Neural cell (in vitro differentiated cells): ENCODE measurements around the gene E2F3. TPM values are rescaled to one million over a fixed set of nuclear protein-coding genes. Genes with fewer than 3 reads are reported as not detected.

Experiments
- H2AFZ ChIP-seq: fragments of 200-600, 300-800 bp; sonication (generic), shearing (Covaris generic); 2 replicates; pipeline ENCODE4 v1.6.0; 2014; ENCODE audit warnings: low read depth, mild to moderate bottlenecking, antibody characterized with exemption, low read length, moderate library complexity
- H3F3A ChIP-seq: fragments of 200-600 bp; shearing (Covaris generic); 2 replicates; pipeline ENCODE4 v1.6.1; 2016; ENCODE audit warnings: mild to moderate bottlenecking, moderate library complexity, mixed read lengths, antibody characterized with exemption, low read length; ENCODE audit not compliant: insufficient read depth, poor library complexity, severe bottlenecking
- H3K27ac ChIP-seq: fragments of 200-600, 300-800 bp; sonication (generic), shearing (Covaris generic); 2 replicates; pipeline ENCODE4 v1.5.1; 2014; ENCODE audit warnings: mild to moderate bottlenecking, low read length, moderate library complexity
- H3K27me3 ChIP-seq: fragments of 300-800, 200-600 bp; sonication (generic), shearing (Covaris generic); 2 replicates; pipeline ENCODE4 v1.6.0; 2014; ENCODE audit warnings: mild to moderate bottlenecking, low read depth, low read length, moderate library complexity; ENCODE audit not compliant: insufficient read depth
- H3K36me3 ChIP-seq: fragments of 300-800, 200-600 bp; sonication (generic), shearing (Covaris generic); 2 replicates; pipeline ENCODE4 v1.5.1; 2014; ENCODE audit warnings: mild to moderate bottlenecking, antibody characterized with exemption, low read length, moderate library complexity; ENCODE audit not compliant: insufficient read depth
- H3K4me2 ChIP-seq: fragments of 300-800, 200-600 bp; sonication (generic), shearing (Covaris generic); 2 replicates; pipeline ENCODE4 v1.6.0; 2014; ENCODE audit warnings: mild to moderate bottlenecking, low read length
- H3K4me3 ChIP-seq: fragments of 300-800, 200-600 bp; sonication (generic), shearing (Covaris generic); 2 replicates; pipeline ENCODE4 v1.5.1; 2014; ENCODE audit warnings: mild to moderate bottlenecking, low read length, moderate library complexity
- H3K79me2 ChIP-seq: fragments of 200-600 bp; shearing (Covaris generic); replicated peaks from 2 replicates; pipeline ENCODE4 v1.6.0; 2014; ENCODE audit warnings: mild to moderate bottlenecking, low read length, moderate library complexity; ENCODE audit not compliant: insufficient read depth
- H3K9ac ChIP-seq: fragments of 300-800, 200-600 bp; sonication (generic), shearing (Covaris generic); 2 replicates; pipeline ENCODE4 v1.6.1; 2016; ENCODE audit warnings: mild to moderate bottlenecking, low read length, mixed read lengths
- H3K9me2 ChIP-seq: fragments of 200-600 bp; shearing (Covaris generic); 2 replicates; pipeline ENCODE4 v1.6.1; 2016; ENCODE audit warnings: mild to moderate bottlenecking, low read length, mixed read lengths; ENCODE audit not compliant: insufficient read depth
- H3K9me3 ChIP-seq: fragments of 200-600, 300-800 bp; sonication (generic), shearing (Covaris generic); 2 replicates; pipeline ENCODE4 v1.6.1; 2016; ENCODE audit warnings: mild to moderate bottlenecking, mixed run types, low read length, moderate library complexity, mixed read lengths
- H4K20me1 ChIP-seq: fragments of 200-600 bp; shearing (Covaris generic); 2 replicates; pipeline ENCODE4 v1.6.1; 2016; ENCODE audit warnings: mild to moderate bottlenecking, mixed run types; ENCODE audit not compliant: insufficient read depth
- EP300 ChIP-seq: fragments of 450-650 bp; conservative IDR thresholded peaks from 2 replicates; pipeline ENCODE4 v1.6.1; 2014; ENCODE audit warnings: antibody characterized with exemption, mild to moderate bottlenecking, moderate library complexity; ENCODE audit not compliant: poor library complexity, severe bottlenecking
- EZH2 ChIP-seq: fragments of 200-600, 300-800 bp; shearing (Covaris generic), sonication (generic); IDR thresholded peaks from 2 replicates; pipeline ENCODE4 v1.6.1; 2014; ENCODE audit warnings: antibody characterized with exemption, low read length, borderline replicate concordance, mild to moderate bottlenecking; ENCODE audit not compliant: insufficient read depth, poor library complexity, severe bottlenecking
- MXI1 ChIP-seq: fragments of 450-650 bp; conservative IDR thresholded peaks from 2 replicates; pipeline ENCODE4 v1.6.1; 2014; ENCODE audit warnings: antibody characterized with exemption, mild to moderate bottlenecking; ENCODE audit not compliant: poor library complexity, severe bottlenecking
- POLR2AphosphoS5 ChIP-seq: IDR thresholded peaks from 2 replicates; pipeline ENCODE4 v1.6.1; 2012
- RAD21 ChIP-seq: fragments of 450-650 bp; conservative IDR thresholded peaks from 2 replicates; pipeline ENCODE4 v1.6.1; 2014; ENCODE audit warnings: antibody characterized with exemption, mild to moderate bottlenecking, moderate library complexity
- SMC3 ChIP-seq: fragments of 450-650 bp; conservative IDR thresholded peaks from 2 replicates; pipeline ENCODE4 v1.6.1; 2014; ENCODE audit warnings: antibody characterized with exemption, mild to moderate bottlenecking, moderate library complexity; ENCODE audit not compliant: poor library complexity
- TAF1 ChIP-seq: IDR thresholded peaks from 2 replicates; pipeline ENCODE4 v1.6.1; 2012; ENCODE audit warnings: low read depth
- polyA plus RNA-seq: library from polyadenylated mRNA; depleted of rRNA; stranded (reverse); fragments of >200 nt; gene quantifications from 2 replicates; pipeline ENCODE4 v1.2.3, GENCODE V29; 2014
- TF ChIP-seq, protein P1 (sequence below): fragments of 450-650 bp; IDR thresholded peaks from 2 replicates; pipeline ENCODE4 v1.5.1; 2014; ENCODE audit warnings: antibody characterized with exemption, mild to moderate bottlenecking, moderate library complexity; ENCODE audit not compliant: poor library complexity, severe bottlenecking
- TF ChIP-seq, protein P2 (sequence below): IDR thresholded peaks from 2 replicates; pipeline ENCODE4 v1.6.1; 2012; ENCODE audit warnings: borderline replicate concordance

Gene E2F3
- polyA plus RNA-seq, 1 donor from 2014 or later: 4.8 TPM

DNA sequence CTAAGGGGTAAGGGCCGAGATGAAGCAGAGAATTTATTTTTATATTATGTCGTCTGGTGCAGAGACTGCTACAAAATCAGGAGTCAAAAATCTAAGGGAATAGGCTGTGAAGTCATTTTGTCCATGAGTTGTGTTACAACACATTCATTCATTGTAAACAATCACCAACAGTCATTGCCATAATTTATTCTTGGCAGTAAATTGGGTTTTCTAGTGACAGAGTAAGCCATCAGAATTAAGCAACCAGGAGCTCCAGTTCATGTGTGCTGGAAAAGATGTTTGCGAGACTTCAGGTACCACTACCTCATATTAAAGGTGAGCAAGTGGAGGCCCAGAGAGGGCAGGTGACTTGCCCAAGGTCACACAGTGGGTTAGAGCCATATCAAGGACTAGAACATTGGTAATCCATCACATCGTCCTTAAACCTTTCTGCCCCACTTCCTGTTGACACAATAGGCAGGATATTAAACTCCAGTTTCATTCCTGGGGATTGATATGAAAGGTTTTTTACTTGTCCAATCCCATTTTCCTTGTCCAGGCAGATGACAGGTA, 46.0 kb downstream of the E2F3 start:
- no peaks in the 10 kb centered on the region for H3K27me3 ChIP-seq
- no peak overlapping the region for H3K4me3 ChIP-seq
- no peak overlapping the region for H2AFZ ChIP-seq
- H3K9me2 ChIP-seq: no peaks in the 10 kb centered on the region
- H3F3A ChIP-seq: no peaks in the 10 kb centered on the region
- H3K27ac ChIP-seq: no peak overlapping the region
- no peaks in the 10 kb centered on the region for H3K36me3 ChIP-seq
- no peak overlapping the region for H3K9ac ChIP-seq
- H3K79me2 ChIP-seq: peaks cover 13% of the 10 kb centered on the region
- H4K20me1 ChIP-seq: no peaks in the 10 kb centered on the region
- H3K9me3 ChIP-seq: no peaks in the 10 kb centered on the region
- no peak overlapping the region for H3K4me2 ChIP-seq
- TF ChIP-seq EZH2: no peak
- TF ChIP-seq SMC3: no peak
- TF ChIP-seq, protein P1, sequence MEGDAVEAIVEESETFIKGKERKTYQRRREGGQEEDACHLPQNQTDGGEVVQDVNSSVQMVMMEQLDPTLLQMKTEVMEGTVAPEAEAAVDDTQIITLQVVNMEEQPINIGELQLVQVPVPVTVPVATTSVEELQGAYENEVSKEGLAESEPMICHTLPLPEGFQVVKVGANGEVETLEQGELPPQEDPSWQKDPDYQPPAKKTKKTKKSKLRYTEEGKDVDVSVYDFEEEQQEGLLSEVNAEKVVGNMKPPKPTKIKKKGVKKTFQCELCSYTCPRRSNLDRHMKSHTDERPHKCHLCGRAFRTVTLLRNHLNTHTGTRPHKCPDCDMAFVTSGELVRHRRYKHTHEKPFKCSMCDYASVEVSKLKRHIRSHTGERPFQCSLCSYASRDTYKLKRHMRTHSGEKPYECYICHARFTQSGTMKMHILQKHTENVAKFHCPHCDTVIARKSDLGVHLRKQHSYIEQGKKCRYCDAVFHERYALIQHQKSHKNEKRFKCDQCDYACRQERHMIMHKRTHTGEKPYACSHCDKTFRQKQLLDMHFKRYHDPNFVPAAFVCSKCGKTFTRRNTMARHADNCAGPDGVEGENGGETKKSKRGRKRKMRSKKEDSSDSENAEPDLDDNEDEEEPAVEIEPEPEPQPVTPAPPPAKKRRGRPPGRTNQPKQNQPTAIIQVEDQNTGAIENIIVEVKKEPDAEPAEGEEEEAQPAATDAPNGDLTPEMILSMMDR: no peak
- no peak for TF ChIP-seq TAF1
- TF ChIP-seq, protein P2, sequence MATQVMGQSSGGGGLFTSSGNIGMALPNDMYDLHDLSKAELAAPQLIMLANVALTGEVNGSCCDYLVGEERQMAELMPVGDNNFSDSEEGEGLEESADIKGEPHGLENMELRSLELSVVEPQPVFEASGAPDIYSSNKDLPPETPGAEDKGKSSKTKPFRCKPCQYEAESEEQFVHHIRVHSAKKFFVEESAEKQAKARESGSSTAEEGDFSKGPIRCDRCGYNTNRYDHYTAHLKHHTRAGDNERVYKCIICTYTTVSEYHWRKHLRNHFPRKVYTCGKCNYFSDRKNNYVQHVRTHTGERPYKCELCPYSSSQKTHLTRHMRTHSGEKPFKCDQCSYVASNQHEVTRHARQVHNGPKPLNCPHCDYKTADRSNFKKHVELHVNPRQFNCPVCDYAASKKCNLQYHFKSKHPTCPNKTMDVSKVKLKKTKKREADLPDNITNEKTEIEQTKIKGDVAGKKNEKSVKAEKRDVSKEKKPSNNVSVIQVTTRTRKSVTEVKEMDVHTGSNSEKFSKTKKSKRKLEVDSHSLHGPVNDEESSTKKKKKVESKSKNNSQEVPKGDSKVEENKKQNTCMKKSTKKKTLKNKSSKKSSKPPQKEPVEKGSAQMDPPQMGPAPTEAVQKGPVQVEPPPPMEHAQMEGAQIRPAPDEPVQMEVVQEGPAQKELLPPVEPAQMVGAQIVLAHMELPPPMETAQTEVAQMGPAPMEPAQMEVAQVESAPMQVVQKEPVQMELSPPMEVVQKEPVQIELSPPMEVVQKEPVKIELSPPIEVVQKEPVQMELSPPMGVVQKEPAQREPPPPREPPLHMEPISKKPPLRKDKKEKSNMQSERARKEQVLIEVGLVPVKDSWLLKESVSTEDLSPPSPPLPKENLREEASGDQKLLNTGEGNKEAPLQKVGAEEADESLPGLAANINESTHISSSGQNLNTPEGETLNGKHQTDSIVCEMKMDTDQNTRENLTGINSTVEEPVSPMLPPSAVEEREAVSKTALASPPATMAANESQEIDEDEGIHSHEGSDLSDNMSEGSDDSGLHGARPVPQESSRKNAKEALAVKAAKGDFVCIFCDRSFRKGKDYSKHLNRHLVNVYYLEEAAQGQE: no peak
- TF ChIP-seq RAD21: no peak
- TF ChIP-seq POLR2AphosphoS5: no peak
- no peak for TF ChIP-seq EP300
- TF ChIP-seq MXI1: no peak

DNA sequence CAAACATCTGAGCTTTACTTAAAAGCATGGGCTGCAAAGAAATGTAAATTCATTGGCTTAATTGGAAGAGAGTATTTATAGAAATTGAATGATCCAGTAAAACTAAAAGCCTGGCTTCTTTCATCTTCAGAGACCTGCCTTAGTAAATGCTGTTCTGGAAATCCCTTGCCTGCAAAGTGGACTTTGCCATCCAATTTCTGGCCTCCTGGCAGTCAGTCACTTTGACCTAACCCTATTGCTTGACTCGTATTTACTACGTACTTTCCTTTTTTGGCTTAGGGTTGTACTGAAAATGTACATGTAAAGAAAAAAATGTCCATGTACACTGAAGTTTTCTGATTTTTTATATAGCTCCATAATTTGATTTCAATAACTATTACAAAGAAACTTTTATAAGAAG, 47.1 kb downstream of the E2F3 start:
- H2AFZ ChIP-seq: no peak overlapping the region
- TF ChIP-seq, protein P1: no peak
- TF ChIP-seq EZH2 (no peak), POLR2AphosphoS5 (no peak), TAF1 (no peak), SMC3 (no peak), EP300 (no peak), MXI1 (no peak), RAD21 (no peak)
- TF ChIP-seq, protein P2: no peak
- no peaks in the 10 kb centered on the region for H3K36me3 ChIP-seq
- H3K27ac ChIP-seq: no peak overlapping the region
- peaks cover 19% of the 10 kb centered on the region for H3K79me2 ChIP-seq
- no peaks in the 10 kb centered on the region for H3K9me3 ChIP-seq
- H3K4me2 ChIP-seq: no peak overlapping the region
- no peaks in the 10 kb centered on the region for H4K20me1 ChIP-seq
- no peaks in the 10 kb centered on the region for H3K9me2 ChIP-seq
- H3F3A ChIP-seq: no peaks in the 10 kb centered on the region
- H3K27me3 ChIP-seq: no peaks in the 10 kb centered on the region
- no peak overlapping the region for H3K4me3 ChIP-seq
- H3K9ac ChIP-seq: no peak overlapping the region
